Measurements from ENCODE around the gene DGCR6L.
"Not testable (repeated sequence)": the region's sequence is repeated elsewhere in the genome, so short reads cannot be mapped to it uniquely, and the experiment has no call there.

Gene DGCR6L

GRCh38 chr22:20328569-20328930 lies 8.7 kb upstream of the DGCR6L start:
- not testable (repeated sequence) for DNase-seq (ENCODE audit: low read depth in 2 of 3, low spot score in 1 of 3)

GRCh38 chr22:20325996-20326395 lies 6.1 kb upstream of the DGCR6L start:
- DNase-seq (ENCODE audit: low read depth in 2 of 3, low spot score in 1 of 3): not testable (repeated sequence)

- peak in 2 of 3 donors; percentile 40 to 41 for DNase-seq (ENCODE audit: low read depth in 2 of 3, low spot score in 1 of 3)
Measured at GRCh38 chr22:20324139-20324516, 4.3 kb upstream of the DGCR6L start.

- not testable (repeated sequence) for DNase-seq (ENCODE audit: low read depth in 2 of 3, low spot score in 1 of 3)
Measured at GRCh38 chr22:20321552-20322211, 1.8 kb upstream of the DGCR6L start.

- DNase-seq (ENCODE audit: low read depth in 2 of 3, low spot score in 1 of 3): not testable (repeated sequence)
Measured at GRCh38 chr22:20320659-20321551, 1.0 kb upstream of the DGCR6L start.

GRCh38 chr22:20319041-20319744 lies 667 bp downstream of the DGCR6L start:
- DNase-seq (ENCODE audit: low read depth in 2 of 3, low spot score in 1 of 3): no peak

GRCh38 chr22:20318043-20318688 lies 1.7 kb downstream of the DGCR6L start:
- DNase-seq (ENCODE audit: low read depth in 2 of 3, low spot score in 1 of 3): not testable (repeated sequence)

- not testable (repeated sequence) for DNase-seq (ENCODE audit: low read depth in 2 of 3, low spot score in 1 of 3)
Measured at GRCh38 chr22:20317402-20318042, 2.3 kb downstream of the DGCR6L start.

- no peak for DNase-seq (ENCODE audit: low read depth in 2 of 3, low spot score in 1 of 3)
Measured at GRCh38 chr22:20316844-20317401, 2.9 kb downstream of the DGCR6L start.

GRCh38 chr22:20316217-20316843 lies 3.5 kb downstream of the DGCR6L start:
- no peak for DNase-seq (ENCODE audit: low read depth in 2 of 3, low spot score in 1 of 3)

- DNase-seq (ENCODE audit: low read depth in 2 of 3, low spot score in 1 of 3): no peak
Measured at GRCh38 chr22:20315337-20316216, 4.3 kb downstream of the DGCR6L start.

- DNase-seq (ENCODE audit: low read depth in 2 of 3, low spot score in 1 of 3): not testable (repeated sequence)
Measured at GRCh38 chr22:20314741-20315336, 5.0 kb downstream of the DGCR6L start.

- DNase-seq (ENCODE audit: low read depth in 2 of 3, low spot score in 1 of 3): not testable (repeated sequence)
Measured at GRCh38 chr22:20314206-20314605, 5.7 kb downstream of the DGCR6L start.

GRCh38 chr22:20313306-20314077 lies 6.4 kb downstream of the DGCR6L start:
- DNase-seq (ENCODE audit: low read depth in 2 of 3, low spot score in 1 of 3): not testable (repeated sequence)

GRCh38 chr22:20312396-20313191 lies 7.3 kb downstream of the DGCR6L start:
- no peak for DNase-seq (ENCODE audit: low read depth in 2 of 3, low spot score in 1 of 3)

- not testable (repeated sequence) for DNase-seq (ENCODE audit: low read depth in 2 of 3, low spot score in 1 of 3)
Measured at GRCh38 chr22:20311249-20312062, 8.4 kb downstream of the DGCR6L start.
